GM18502 (cell line): Measurements from ENCODE around the gene IRGC.

Experiments used
- ATAC-seq: cut with Tn5 transposase; IDR thresholded peaks from one replicate; pipeline ENCODE4 v1.9.1; 2021; ENCODE audit warnings: mild to moderate bottlenecking; ENCODE audit not compliant: unreplicated experiment, poor library complexity

IRGC gene

GRCh38 chr19:43690890-43691289 lies 25.0 kb upstream of the IRGC start:
- no peak for ATAC-seq

GRCh38 chr19:43691755-43692154 lies 24.1 kb upstream of the IRGC start:
- no peak for ATAC-seq

GRCh38 chr19:43692385-43692784 lies 23.5 kb upstream of the IRGC start:
- ATAC-seq, result no peak

GRCh38 chr19:43692877-43693276 lies 23.0 kb upstream of the IRGC start:
- no peak for ATAC-seq

- ATAC-seq, result no peak
Measured at GRCh38 chr19:43694553-43694952, 21.3 kb upstream of the IRGC start.

- ATAC-seq, result no peak
Measured at GRCh38 chr19:43695985-43696704, 19.7 kb upstream of the IRGC start.

- ATAC-seq, result no peak
Measured at GRCh38 chr19:43697295-43697694, 18.6 kb upstream of the IRGC start.

GRCh38 chr19:43699506-43700394 lies 16.1 kb upstream of the IRGC start:
- ATAC-seq, result no peak

- peak; percentile 36 for ATAC-seq
Measured at GRCh38 chr19:43700395-43701000, 15.4 kb upstream of the IRGC start.

GRCh38 chr19:43704002-43704705 lies 11.7 kb upstream of the IRGC start:
- no peak for ATAC-seq

GRCh38 chr19:43705729-43706128 lies 10.1 kb upstream of the IRGC start:
- no peak for ATAC-seq

GRCh38 chr19:43707158-43707712 lies 8.6 kb upstream of the IRGC start:
- ATAC-seq, result no peak

GRCh38 chr19:43708716-43709115 lies 7.2 kb upstream of the IRGC start:
- ATAC-seq, result no peak

- no peak for ATAC-seq
Measured at GRCh38 chr19:43711751-43712355, 4.0 kb upstream of the IRGC start.

GRCh38 chr19:43713208-43713607 lies 2.7 kb upstream of the IRGC start:
- no peak for ATAC-seq

GRCh38 chr19:43718627-43719377 lies 2.9 kb downstream of the IRGC start:
- no peak for ATAC-seq

GRCh38 chr19:43719378-43719868 lies 3.5 kb downstream of the IRGC start:
- no peak for ATAC-seq

GRCh38 chr19:43719918-43720317 lies 4.0 kb downstream of the IRGC start:
- no peak for ATAC-seq

- ATAC-seq, result no peak
Measured at GRCh38 chr19:43720936-43721335, 5.1 kb downstream of the IRGC start.
